GM19467 (cell line): ENCODE data around the gene PRAMEF18.
"Not testable (repeated sequence)": the region's sequence is repeated elsewhere in the genome, so short reads cannot be mapped to it uniquely, and the experiment has no call there.

Source experiments
- ATAC-seq: cut with Tn5 transposase; IDR thresholded peaks from one replicate; pipeline ENCODE4 v1.9.1; 2021; ENCODE audit warnings: mild to moderate bottlenecking, moderate library complexity; ENCODE audit not compliant: unreplicated experiment

The PRAMEF18 gene

GRCh38 chr1:13225675-13226204 lies at the start of gene PRAMEF18:
Gene PRAMEF18, minus strand, starts transcription at chr1:13226154. Its CDS starts 48 bp downstream, at chr1:13226106.
- not testable (repeated sequence) for ATAC-seq

GRCh38 chr1:13265124-13265523 lies 39.2 kb upstream of the PRAMEF18 start:
- ATAC-seq: not testable (repeated sequence)

GRCh38 chr1:13253898-13254297 lies 27.9 kb upstream of the PRAMEF18 start, which contains the start of gene PRAMEF5:
Gene PRAMEF5, plus strand, starts transcription at chr1:13254198. Its CDS starts 5,071 bp downstream, at chr1:13259269.
- ATAC-seq: not testable (repeated sequence)

GRCh38 chr1:13247122-13247521 lies 21.2 kb upstream of the PRAMEF18 start:
- not testable (repeated sequence) for ATAC-seq

- ATAC-seq: not testable (repeated sequence)
Measured at GRCh38 chr1:13246554-13246871, 20.6 kb upstream of the PRAMEF18 start.

- ATAC-seq: not testable (repeated sequence)
Measured at GRCh38 chr1:13245841-13246553, 20.0 kb upstream of the PRAMEF18 start.

- not testable (repeated sequence) for ATAC-seq
Measured at GRCh38 chr1:13243536-13244263, 17.7 kb upstream of the PRAMEF18 start.

- not testable (repeated sequence) for ATAC-seq
Measured at GRCh38 chr1:13239633-13240032, 13.7 kb upstream of the PRAMEF18 start.

- not testable (repeated sequence) for ATAC-seq
Measured at GRCh38 chr1:13237572-13237971, 11.6 kb upstream of the PRAMEF18 start.

- not testable (repeated sequence) for ATAC-seq
Measured at GRCh38 chr1:13234057-13234456, 8.1 kb upstream of the PRAMEF18 start.

- not testable (repeated sequence) for ATAC-seq
Measured at GRCh38 chr1:13232056-13232455, 6.1 kb upstream of the PRAMEF18 start.

- ATAC-seq: not testable (repeated sequence)
Measured at GRCh38 chr1:13231061-13231750, 5.3 kb upstream of the PRAMEF18 start.

- ATAC-seq: not testable (repeated sequence)
Measured at GRCh38 chr1:13230601-13231000, 4.6 kb upstream of the PRAMEF18 start.

- not testable (repeated sequence) for ATAC-seq
Measured at GRCh38 chr1:13230096-13230495, 4.1 kb upstream of the PRAMEF18 start.

GRCh38 chr1:13228343-13228781 lies 2.4 kb upstream of the PRAMEF18 start:
- ATAC-seq: no peak

GRCh38 chr1:13227271-13228055 lies 1.5 kb upstream of the PRAMEF18 start:
- not testable (repeated sequence) for ATAC-seq

- no peak for ATAC-seq
Measured at GRCh38 chr1:13224480-13225060, 1.4 kb downstream of the PRAMEF18 start.

GRCh38 chr1:13222788-13223187 lies 3.2 kb downstream of the PRAMEF18 start:
- ATAC-seq: not testable (repeated sequence)

GRCh38 chr1:13219203-13219602 lies 6.8 kb downstream of the PRAMEF18 start:
- ATAC-seq: not testable (repeated sequence)

GRCh38 chr1:13216619-13217018 lies 9.3 kb downstream of the PRAMEF18 start:
- ATAC-seq: not testable (repeated sequence)
